SJSA1 (cell line): Measurements from ENCODE around the gene AGPAT4. TPM values are rescaled to one million over a fixed set of nuclear protein-coding genes. Genes with fewer than 3 reads are reported as not detected.

ENCODE experiments used
- DNase-seq, 2 experiments: peaks; one replicate each; pipeline ENCODE4 v3.0.0-alpha.2; 2015 to 2020; ENCODE audit warnings: low spot score in 2 of 2, low read depth in 1 of 2
- H3K27ac ChIP-seq: fragments of 250-450 bp; sonication (Bioruptor Pico); 2 replicates; pipeline ENCODE4 v1.5.1; 2020; ENCODE audit warnings: mild to moderate bottlenecking, moderate library complexity
- H3K27me3 ChIP-seq: fragments of 250-450 bp; sonication (Bioruptor Pico); replicated peaks from 2 replicates; pipeline ENCODE4 v1.5.1; 2020; ENCODE audit warnings: mild to moderate bottlenecking, moderate library complexity
- H3K36me3 ChIP-seq: fragments of 250-450 bp; sonication (Bioruptor Pico); 2 replicates; pipeline ENCODE4 v1.5.1; 2020; ENCODE audit warnings: mild to moderate bottlenecking
- H3K4me1 ChIP-seq: fragments of 250-450 bp; sonication (Bioruptor Pico); replicated peaks from 2 replicates; pipeline ENCODE4 v1.6.1; 2021; ENCODE audit warnings: mild to moderate bottlenecking
- H3K4me3 ChIP-seq: fragments of 250-450 bp; sonication (Bioruptor Pico); 2 replicates; pipeline ENCODE4 v1.5.1; 2020; ENCODE audit warnings: mild to moderate bottlenecking
- H3K9me3 ChIP-seq: fragments of 250-450 bp; sonication (Bioruptor Pico); replicated peaks from 2 replicates; pipeline ENCODE4 v1.5.1; 2020; ENCODE audit warnings: mild to moderate bottlenecking
- total RNA-seq: library from RNA; depleted of rRNA; stranded (reverse); fragments of >200 nt; shearing (Covaris generic); gene quantifications from 2 replicates; pipeline ENCODE4 v1.2.3, GENCODE V29; 2014

Gene AGPAT4
- total RNA-seq, 1 experiment from 2014 or later, result 6.2 TPM

DNA sequence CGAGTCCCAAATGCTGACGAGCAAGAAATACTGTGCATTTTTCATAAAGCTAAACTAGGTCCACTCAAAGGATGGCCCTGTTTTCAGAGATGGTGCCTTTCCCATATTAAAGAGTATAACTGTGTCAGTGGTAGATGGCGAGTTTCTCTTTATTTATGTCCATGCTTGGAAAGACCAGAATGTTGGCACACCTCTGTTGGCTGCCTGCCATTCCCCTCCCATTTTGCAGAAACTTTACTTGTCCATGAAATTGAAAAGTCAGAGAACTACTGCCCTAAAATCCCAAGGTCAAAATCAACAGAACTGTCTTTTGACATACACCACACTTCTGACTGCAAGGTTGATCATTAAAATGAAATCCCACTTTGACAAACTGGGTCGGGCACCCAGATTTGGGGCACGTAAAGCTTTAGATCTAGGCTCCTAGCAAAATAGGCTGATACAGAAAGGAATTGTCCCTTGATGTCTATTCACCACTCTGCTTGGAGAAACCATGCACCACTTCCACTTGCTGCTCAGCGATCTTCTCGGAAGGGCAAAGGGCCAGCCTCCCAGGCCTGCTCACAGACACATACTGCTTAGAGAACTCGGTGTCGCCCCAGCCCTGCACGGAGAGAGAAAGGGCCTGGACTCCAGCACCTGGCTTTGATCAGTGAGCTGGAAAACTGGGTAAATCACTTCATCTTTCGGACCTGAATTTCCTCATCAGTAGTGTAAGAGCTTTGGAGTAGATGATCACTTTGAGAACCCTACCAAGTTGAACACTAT, 130.0 kb downstream of the AGPAT4 start:
- no peak for DNase-seq
- Histone ChIP-seq H3K4me1 (peaks cover 8% of the 10 kb centered on the region; the same call in 1 of the 2 replicates), H3K27ac (no peak overlapping the region), H3K9me3 (no peaks in the 10 kb centered on the region), H3K36me3 (peaks cover 13% of the 10 kb centered on the region), H3K27me3 (no peaks in the 10 kb centered on the region), H3K4me3 (no peak overlapping the region)

- Histone ChIP-seq H3K4me1 (peaks cover 8% of the 10 kb centered on the region; the same call in 1 of the 2 replicates), H3K27ac (no peak overlapping the region), H3K27me3 (no peaks in the 10 kb centered on the region), H3K36me3 (peaks cover 10% of the 10 kb centered on the region), H3K9me3 (no peaks in the 10 kb centered on the region), H3K4me3 (no peak overlapping the region)
- no peak for DNase-seq
Measured at GRCh38 chr6:161142957-161143296, 130.9 kb downstream of the AGPAT4 start.

DNA sequence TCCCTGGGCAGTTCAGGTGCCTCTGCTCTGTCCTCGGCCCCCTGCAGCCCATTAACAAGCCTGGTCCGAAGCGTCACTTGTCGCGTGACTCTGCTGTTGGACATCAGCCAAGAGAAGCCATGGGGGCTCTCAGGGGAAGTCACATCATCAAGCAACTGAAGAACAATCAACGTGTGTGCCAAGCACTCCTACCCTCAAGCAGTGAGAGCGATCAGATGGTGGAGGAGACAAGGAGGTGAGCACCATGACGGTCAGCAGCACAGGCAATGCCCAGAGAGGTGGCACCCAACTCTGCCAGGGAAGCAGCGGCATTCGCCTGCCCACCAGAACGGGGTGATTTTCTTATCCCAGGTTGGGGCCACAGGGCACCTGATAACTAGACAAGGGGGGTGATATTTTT, 132.7 kb downstream of the AGPAT4 start:
- no peak for DNase-seq
- Histone ChIP-seq H3K36me3 (peaks cover 12% of the 10 kb centered on the region), H3K27ac (no peak overlapping the region), H3K4me1 (peaks cover 8% of the 10 kb centered on the region; the same call in 1 of the 2 replicates), H3K9me3 (no peaks in the 10 kb centered on the region), H3K4me3 (no peak overlapping the region), H3K27me3 (no peaks in the 10 kb centered on the region)

DNA sequence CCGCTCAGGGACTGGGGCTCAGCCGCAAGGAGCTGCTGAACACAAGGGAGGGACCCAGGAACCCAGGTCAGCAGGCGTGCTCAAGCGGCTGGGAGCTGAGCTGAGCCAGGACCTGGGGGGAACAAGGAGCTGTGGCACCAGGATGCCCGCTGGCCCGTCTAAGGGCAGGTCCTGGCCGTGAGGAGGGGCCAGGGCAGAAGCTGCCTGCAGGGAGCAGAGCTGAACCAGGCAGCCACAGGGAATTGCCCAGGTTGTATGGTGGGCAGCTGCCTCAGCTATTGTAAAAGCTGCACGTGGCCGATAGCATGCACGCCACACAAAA, 133.3 kb downstream of the AGPAT4 start:
- no peak for DNase-seq
- H3K27ac ChIP-seq, result no peak overlapping the region
- no peak overlapping the region for H3K4me3 ChIP-seq
- H3K36me3 ChIP-seq, result peaks cover 17% of the 10 kb centered on the region
- H3K4me1 ChIP-seq, result peaks cover 8% of the 10 kb centered on the region; the same call in 1 of the 2 replicates
- H3K27me3 ChIP-seq, result no peaks in the 10 kb centered on the region
- no peaks in the 10 kb centered on the region for H3K9me3 ChIP-seq

- DNase-seq, result peak in 1 of 2 experiments; percentile 19
Measured at GRCh38 chr6:161139766-161140553, 133.9 kb downstream of the AGPAT4 start.

DNA sequence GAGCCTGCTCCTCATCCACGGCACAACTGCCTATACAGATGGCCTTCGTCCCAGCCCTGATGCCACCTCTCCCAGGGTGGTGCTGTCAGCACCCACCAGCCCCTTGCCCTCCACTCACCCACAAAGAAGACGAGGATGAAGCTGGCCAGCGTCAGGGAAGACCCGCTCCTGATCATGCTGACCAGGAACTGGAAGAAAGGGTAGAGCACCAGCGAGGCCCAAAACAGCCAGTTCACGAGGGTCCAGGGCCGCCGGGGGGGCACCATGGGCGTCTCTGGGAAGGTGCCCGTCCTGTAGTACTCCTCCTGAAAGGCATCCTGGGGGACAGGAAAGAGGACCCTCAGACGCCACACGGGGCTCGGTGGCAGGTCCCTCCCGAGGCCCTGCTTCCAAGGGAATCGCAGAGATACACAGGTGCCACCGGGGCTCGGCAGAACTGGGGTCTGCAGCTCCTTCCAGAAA, 134.5 kb downstream of the AGPAT4 start:
- peaks cover 8% of the 10 kb centered on the region; the same call in 1 of the 2 replicates for H3K4me1 ChIP-seq
- H3K27me3 ChIP-seq, result no peaks in the 10 kb centered on the region
- DNase-seq, result no peak
- H3K36me3 ChIP-seq, result peaks cover 20% of the 10 kb centered on the region
- H3K27ac ChIP-seq, result no peak overlapping the region
- no peak overlapping the region for H3K4me3 ChIP-seq
- H3K9me3 ChIP-seq, result no peaks in the 10 kb centered on the region

More at GRCh38 chr6:161139766-161140553, 133.9 kb downstream of the AGPAT4 start:
- no peak overlapping the region for H3K4me3 ChIP-seq
- H3K36me3 ChIP-seq, result peaks cover 16% of the 10 kb centered on the region
- H3K27ac ChIP-seq, result no peak overlapping the region
- H3K27me3 ChIP-seq, result no peaks in the 10 kb centered on the region
- no peaks in the 10 kb centered on the region for H3K9me3 ChIP-seq
- peaks cover 8% of the 10 kb centered on the region; the same call in 1 of the 2 replicates for H3K4me1 ChIP-seq

DNA sequence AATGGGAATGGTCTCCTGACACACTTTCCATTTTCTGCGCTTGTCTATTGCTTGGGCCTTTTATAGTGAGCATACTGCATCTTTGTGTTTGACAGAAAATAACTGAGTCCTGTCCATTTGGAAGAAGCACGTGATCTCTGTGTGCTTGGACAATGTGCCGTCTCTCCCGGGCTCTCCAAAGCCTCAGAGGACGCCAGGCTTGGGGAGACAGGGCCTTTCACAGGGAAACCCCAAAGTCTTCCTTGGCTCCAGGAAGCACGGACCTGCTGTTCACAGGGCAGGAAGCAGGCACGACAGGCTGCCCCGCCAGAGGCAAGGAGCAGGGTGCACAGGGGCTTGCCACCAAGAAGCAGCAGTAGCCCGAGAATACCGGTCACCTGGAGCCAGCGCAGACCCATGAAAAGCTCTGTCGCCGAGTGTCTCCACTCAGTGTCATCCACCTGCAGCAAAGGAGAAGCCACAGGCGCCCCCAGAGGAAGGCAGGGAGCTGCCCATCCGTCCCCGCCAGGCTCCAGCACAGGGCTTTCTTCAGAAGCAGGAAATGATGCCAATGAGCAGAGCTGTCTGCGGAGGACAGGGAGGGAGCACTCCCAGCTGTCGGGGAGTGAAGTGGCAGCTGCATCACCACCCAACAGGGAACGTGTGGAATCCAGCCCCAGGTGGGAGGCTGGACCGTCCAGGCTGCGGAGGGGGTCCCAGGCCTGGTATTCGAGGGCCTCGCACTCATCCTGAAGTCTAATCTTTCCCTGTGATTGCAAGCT, 135.1 kb downstream of the AGPAT4 start:
- H3K27me3 ChIP-seq, result no peaks in the 10 kb centered on the region
- peaks cover 8% of the 10 kb centered on the region; the same call in 1 of the 2 replicates for H3K4me1 ChIP-seq
- no peak overlapping the region for H3K4me3 ChIP-seq
- DNase-seq, result no peak
- peaks cover 23% of the 10 kb centered on the region for H3K36me3 ChIP-seq
- no peak overlapping the region for H3K27ac ChIP-seq
- no peaks in the 10 kb centered on the region for H3K9me3 ChIP-seq

GRCh38 chr6:161137839-161138542, 135.9 kb downstream of the AGPAT4 start:
- Histone ChIP-seq H3K4me1 (peaks cover 8% of the 10 kb centered on the region; the same call in 1 of the 2 replicates), H3K27me3 (no peaks in the 10 kb centered on the region), H3K4me3 (no peak overlapping the region), H3K9me3 (no peaks in the 10 kb centered on the region), H3K36me3 (peaks cover 28% of the 10 kb centered on the region), H3K27ac (no peak overlapping the region)
- no peak for DNase-seq

DNA sequence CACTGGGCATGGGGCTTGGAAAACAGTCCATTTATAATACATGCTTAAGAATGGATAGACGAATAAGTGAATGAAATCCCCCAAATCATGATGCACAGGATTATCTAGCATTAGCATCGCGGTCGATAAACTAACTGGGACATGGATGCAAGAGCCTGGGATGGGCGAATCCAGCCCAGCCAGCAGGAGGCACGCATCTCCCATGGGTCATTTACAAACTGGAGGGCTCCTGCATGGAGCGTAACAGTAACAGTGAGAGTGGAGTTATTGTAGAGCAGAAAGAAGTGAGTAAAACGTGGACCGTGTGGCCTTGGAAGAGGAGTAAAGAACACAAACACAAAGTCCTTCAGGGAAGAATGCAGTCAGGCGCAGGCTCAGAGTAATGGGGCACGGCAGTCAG, 136.5 kb downstream of the AGPAT4 start:
- Histone ChIP-seq H3K4me1 (peaks cover 8% of the 10 kb centered on the region; the same call in 1 of the 2 replicates), H3K27ac (no peak overlapping the region), H3K4me3 (no peak overlapping the region), H3K27me3 (no peaks in the 10 kb centered on the region), H3K36me3 (peaks cover 31% of the 10 kb centered on the region), H3K9me3 (no peaks in the 10 kb centered on the region)
- DNase-seq, result no peak

DNA sequence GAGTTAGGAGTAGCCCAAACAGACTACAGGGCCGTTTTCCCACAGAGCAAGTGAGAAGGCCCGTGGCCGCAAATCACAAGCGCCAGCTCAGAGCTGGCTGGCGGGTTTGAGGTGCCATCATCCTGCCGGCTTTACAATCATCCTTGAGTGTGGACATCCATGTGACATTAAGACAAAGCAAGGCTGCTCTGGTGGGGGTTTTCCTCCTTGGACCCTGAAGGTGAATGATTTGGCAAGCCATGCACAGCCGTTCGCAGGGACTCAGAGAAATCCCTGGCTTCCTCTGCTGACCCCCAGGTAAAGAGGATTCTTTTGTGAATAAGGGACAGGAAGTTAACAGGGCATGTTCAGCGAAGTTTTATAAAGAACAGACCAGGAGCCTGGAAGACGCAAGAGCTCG, 137.2 kb downstream of the AGPAT4 start:
- no peak for DNase-seq
- Histone ChIP-seq H3K9me3 (no peaks in the 10 kb centered on the region), H3K27ac (no peak overlapping the region), H3K4me1 (peaks cover 8% of the 10 kb centered on the region; the same call in 1 of the 2 replicates), H3K4me3 (no peak overlapping the region), H3K27me3 (no peaks in the 10 kb centered on the region), H3K36me3 (peaks cover 31% of the 10 kb centered on the region)

GRCh38 chr6:161135695-161136591, 137.9 kb downstream of the AGPAT4 start:
- Histone ChIP-seq H3K9me3 (no peaks in the 10 kb centered on the region), H3K4me1 (peaks cover 8% of the 10 kb centered on the region; the same call in 1 of the 2 replicates), H3K4me3 (no peak overlapping the region), H3K27ac (no peak overlapping the region), H3K36me3 (peaks cover 34% of the 10 kb centered on the region), H3K27me3 (no peaks in the 10 kb centered on the region)
- DNase-seq, result no peak

DNA sequence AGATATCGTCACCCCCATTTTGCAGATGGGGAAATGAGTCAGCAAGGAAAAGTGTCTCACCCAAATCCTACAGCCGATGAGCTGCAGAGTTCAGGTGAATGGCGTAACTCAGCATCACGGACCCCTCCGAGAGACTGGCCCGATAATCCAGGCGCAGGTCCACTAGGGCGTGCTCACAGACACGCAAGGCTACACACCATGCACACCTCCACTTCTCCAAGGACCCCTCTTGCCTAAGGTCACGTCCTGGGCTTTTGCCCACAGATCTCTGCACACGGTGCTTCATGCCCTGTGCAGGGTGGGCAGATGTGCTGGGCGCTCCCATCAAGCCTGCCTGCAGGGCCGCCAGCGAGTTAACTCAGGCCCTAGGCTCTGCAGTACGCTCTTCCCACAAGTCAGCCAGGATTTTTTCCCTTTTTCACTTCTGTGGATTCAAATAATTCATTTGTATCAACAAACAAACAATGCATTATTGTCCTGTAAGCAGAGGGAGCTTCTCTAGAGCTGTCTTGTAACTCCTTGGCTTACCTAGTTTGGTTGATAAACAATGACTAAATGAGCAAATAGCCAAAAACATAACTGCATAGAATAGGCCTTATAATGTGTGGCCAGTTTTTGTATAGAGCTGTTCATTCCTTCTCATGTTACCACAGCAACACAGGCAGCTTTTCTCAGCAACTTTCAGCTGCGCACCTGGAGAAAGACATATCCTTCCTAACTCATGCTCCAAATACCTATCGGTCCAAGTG, 139.1 kb downstream of the AGPAT4 start:
- Histone ChIP-seq H3K36me3 (peaks cover 44% of the 10 kb centered on the region), H3K27me3 (no peaks in the 10 kb centered on the region), H3K27ac (no peak overlapping the region), H3K9me3 (no peaks in the 10 kb centered on the region), H3K4me3 (no peak overlapping the region), H3K4me1 (peaks cover under 1% of the 10 kb centered on the region; the same call in 1 of the 2 replicates)
- DNase-seq, result peak in 1 of 2 experiments; percentile 14
